Measurements from ENCODE around the gene SURF2.

GRCh38 chr9:133352635-133353340 lies 3.6 kb upstream of the SURF2 start:
- TF ChIP-seq CTCF (IDR thresholded peaks at IDR 0.05) (no peak), POLR2AphosphoS5 (IDR thresholded peaks at IDR 0.05) (no peak), POLR2A (IDR thresholded peaks at IDR 0.05; ENCODE audit: low read depth) (no peak)
